ENCODE results near the gene KAT6B.

DNA sequence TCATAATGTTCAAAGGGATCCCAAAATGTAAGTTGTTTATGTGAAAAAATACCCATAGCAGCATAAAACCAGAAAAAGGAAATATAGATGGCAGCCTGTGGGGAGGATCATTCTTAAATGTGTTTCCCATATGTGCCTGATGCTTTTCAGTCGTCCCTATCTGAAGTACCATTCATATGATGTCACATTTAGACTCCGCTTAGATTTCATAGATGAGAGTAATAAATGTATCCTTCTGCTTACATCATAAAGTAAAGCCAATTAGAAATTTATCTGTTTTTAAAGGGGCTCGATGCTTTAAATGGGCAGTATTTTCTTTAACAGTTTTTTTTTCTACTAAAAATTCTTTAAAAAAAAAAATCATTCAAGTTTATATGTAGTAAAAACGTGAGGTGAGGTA is 136.1 kb downstream of the KAT6B start:
- TF ChIP-seq POLR2AphosphoS5 (IDR thresholded peaks at IDR 0.05) = no peak
- no peak for TF ChIP-seq POLR2A (IDR thresholded peaks at IDR 0.05)
